ENCODE data around the gene CLIP1. TPM values are rescaled to one million over a fixed set of nuclear protein-coding genes. Genes with fewer than 3 reads are reported as not detected.

The CLIP1 gene
- total and polyA plus RNA-seq, 2 of the 13 experiments (the other 11 are each of a cell fraction or from before 2014, with no cell fraction given): 28.9 to 43.7 TPM

DNA sequence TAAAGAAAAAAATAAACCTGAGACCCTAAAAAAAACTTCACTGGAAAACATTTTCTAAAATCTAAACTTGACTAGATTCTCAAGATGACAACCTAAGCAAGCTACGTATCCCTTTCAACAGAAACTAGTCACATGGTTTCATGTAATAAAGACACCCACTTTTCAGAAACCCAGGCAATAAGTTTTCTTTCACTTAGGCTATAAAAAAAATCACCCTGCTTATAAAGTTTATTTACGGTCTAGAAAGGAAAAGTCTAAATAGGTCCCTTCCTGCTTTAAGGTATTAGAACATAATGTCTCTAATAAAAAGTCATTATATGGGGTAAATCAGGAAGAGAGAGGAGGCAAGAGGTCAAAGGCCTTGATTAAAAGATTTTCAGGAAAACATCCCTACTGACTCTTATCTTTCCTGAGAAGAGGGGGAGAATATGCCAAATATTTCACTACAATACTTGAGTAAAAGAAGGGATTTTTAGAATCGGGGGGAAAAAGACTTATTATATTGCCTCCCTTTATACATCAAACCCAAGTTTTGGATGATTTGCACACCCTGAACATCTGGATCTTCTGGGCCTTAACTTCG is 9.5 kb downstream of the CLIP1 start (continued):
- TF ChIP-seq ZNF607 (CRISPR knock-in tag; IDR thresholded peaks at IDR 0.05; ENCODE audit: borderline replicate concordance): no peak
- no peak for TF ChIP-seq ZNF776 (CRISPR knock-in tag; IDR thresholded peaks at IDR 0.05)
- no peak for TF ChIP-seq AGO2 (optimal IDR thresholded peaks at IDR 0.05; ENCODE audit: low read depth, low read length)
- no peak for TF ChIP-seq SIN3B (IDR thresholded peaks at IDR 0.05; ENCODE audit: low read length)
- no peak for TF ChIP-seq FOXK1 (CRISPR knock-in tag; IDR thresholded peaks at IDR 0.05; ENCODE audit: borderline replicate concordance, low read depth)
- TF ChIP-seq ZSCAN22 (CRISPR knock-in tag; IDR thresholded peaks at IDR 0.05): no peak
- TF ChIP-seq MXD4 (CRISPR knock-in tag; IDR thresholded peaks at IDR 0.05): no peak
- no peak for TF ChIP-seq STAT5B (CRISPR knock-in tag; IDR thresholded peaks at IDR 0.05)
- TF ChIP-seq ZFX (CRISPR knock-in tag; IDR thresholded peaks at IDR 0.05; ENCODE audit: low read depth): no peak
- no peak for TF ChIP-seq CREM (IDR thresholded peaks at IDR 0.05)
- no peak for TF ChIP-seq CREM (CRISPR knock-in tag; IDR thresholded peaks at IDR 0.05)

DNA sequence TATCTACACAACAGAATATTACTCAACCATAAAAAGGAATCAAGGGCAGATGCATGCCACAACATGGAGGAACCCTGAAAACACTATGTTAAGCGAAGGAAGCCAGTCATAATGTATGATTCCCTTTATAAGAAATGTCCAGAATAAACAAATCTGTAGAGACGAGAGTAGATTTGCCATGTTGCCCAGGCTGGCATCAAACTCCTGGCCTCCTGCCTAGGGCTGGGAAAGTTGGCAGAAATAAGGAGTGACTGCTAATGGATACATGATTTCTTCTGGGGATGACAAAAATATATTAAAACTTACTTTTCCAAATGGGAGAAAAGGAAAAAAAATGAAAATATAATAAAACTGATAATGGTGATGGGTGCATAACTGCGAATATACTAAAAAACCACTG is 10.9 kb downstream of the CLIP1 start:
- Histone ChIP-seq H3K4me1 (ENCODE audit: insufficient read depth, low read length) (peaks cover 16% of the 10 kb centered on the region), H3K4me3 (replicated peaks in 1 of 3; ENCODE audit: insufficient read depth in 1 of 3, low read depth in 2 of 3, low read length in 3 of 3) (no peak overlapping the region), H3K9me3 (ENCODE audit: low read length) (no peaks in the 10 kb centered on the region), H3K9ac (ENCODE audit: insufficient read depth, low read depth, low read length) (no peak overlapping the region), H3K27me3 (ENCODE audit: control insufficient read depth in 1 of 2, insufficient read depth in 2 of 2, low read length in 2 of 2) (no peaks in the 10 kb centered on the region), H3K27ac (ENCODE audit: extremely low read length, insufficient read depth, low read length) (no peak overlapping the region), H4K20me1 (ENCODE audit: insufficient read depth, low read length) (no peaks in the 10 kb centered on the region), H3K79me2 (ENCODE audit: insufficient read depth, low read length) (peaks cover 30% of the 10 kb centered on the region), H3K36me3 (replicated peaks in 1 of 2; ENCODE audit: control insufficient read depth in 1 of 2, insufficient read depth in 2 of 2, low read length in 2 of 2) (no peaks in the 10 kb centered on the region; a peak in 1 of 5 replicates), H2AFZ (ENCODE audit: low read length) (no peak overlapping the region), H3K4me2 (ENCODE audit: low read depth, low read length) (no peak overlapping the region)
- ChIA-PET POLR2A (interaction anchor here (0.7 kb wide), 1 partner anchor 12 kb away, joined by 3 read pairs; no protein-coding TSS in a partner anchor), CTCF (ENCODE audit: low intra/inter-chr PET ratio, low total read pairs) (no interaction called here)
- no peak for FAIRE-seq
- no peak for ATAC-seq
- WGBS (ENCODE audit: low lambda C conversion rate): 100% methylated on average over 3 of the region's 3 CpGs
- no peak for DNase-seq (ENCODE audit: low spot score)
- in situ Hi-C loops (cut with HindIII; ENCODE audit: extremely low pct_ligation_motif_present, low pct_unique_long_range_greater_than_20kb) (no loop called here), intact Hi-C loops (cut with micrococcal nuclease; ENCODE audit: unreplicated experiment) (no loop called here)
- BruUV-seq (replicated peaks): no TSS peak
- no peak for TF ChIP-seq ZFP62 (CRISPR knock-in tag; IDR thresholded peaks at IDR 0.05)
- TF ChIP-seq ZFAT (CRISPR knock-in tag; conservative IDR thresholded peaks at IDR 0.05): no peak
- no peak for TF ChIP-seq CEBPZ (IDR thresholded peaks at IDR 0.05; ENCODE audit: low read length)
- no peak for TF ChIP-seq JUNB (CRISPR knock-in tag; IDR thresholded peaks at IDR 0.05; ENCODE audit: borderline replicate concordance)
- no peak for TF ChIP-seq ZNF335 (CRISPR knock-in tag; IDR thresholded peaks at IDR 0.05)
- TF ChIP-seq ZNF232 (CRISPR knock-in tag; IDR thresholded peaks at IDR 0.05; ENCODE audit: borderline replicate concordance): no peak
- TF ChIP-seq, protein P1, sequence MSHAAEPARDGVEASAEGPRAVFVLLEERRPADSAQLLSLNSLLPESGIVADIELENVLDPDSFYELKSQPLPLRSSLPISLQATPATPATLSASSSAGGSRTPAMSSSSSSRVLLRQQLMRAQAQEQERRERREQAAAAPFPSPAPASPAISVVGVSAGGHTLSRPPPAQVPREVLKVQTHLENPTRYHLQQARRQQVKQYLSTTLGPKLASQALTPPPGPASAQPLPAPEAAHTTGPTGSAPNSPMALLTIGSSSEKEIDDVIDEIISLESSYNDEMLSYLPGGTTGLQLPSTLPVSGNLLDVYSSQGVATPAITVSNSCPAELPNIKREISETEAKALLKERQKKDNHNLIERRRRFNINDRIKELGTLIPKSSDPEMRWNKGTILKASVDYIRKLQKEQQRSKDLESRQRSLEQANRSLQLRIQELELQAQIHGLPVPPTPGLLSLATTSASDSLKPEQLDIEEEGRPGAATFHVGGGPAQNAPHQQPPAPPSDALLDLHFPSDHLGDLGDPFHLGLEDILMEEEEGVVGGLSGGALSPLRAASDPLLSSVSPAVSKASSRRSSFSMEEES (CRISPR knock-in tag; IDR thresholded peaks at IDR 0.05): no peak
- TF ChIP-seq ZSCAN21 (CRISPR knock-in tag; IDR thresholded peaks at IDR 0.05; ENCODE audit: borderline replicate concordance): no peak
